ENCODE data around the gene PLXDC2.

PLXDC2 gene

GRCh38 chr10:20247891-20248708, 431.9 kb downstream of the PLXDC2 start:
- no peak for DNase-seq (ENCODE audit: insufficient read length, low spot score)
- TF ChIP-seq CTCF (IDR thresholded peaks at IDR 0.05; ENCODE audit: insufficient read depth, missing control alignments): no peak
- FAIRE-seq: no peak

- no peak for DNase-seq (ENCODE audit: insufficient read length, low spot score)
- FAIRE-seq: no peak
- TF ChIP-seq CTCF (IDR thresholded peaks at IDR 0.05; ENCODE audit: insufficient read depth, missing control alignments): no peak
Measured at GRCh38 chr10:20254078-20254477, 437.8 kb downstream of the PLXDC2 start.

- TF ChIP-seq CTCF (IDR thresholded peaks at IDR 0.05; ENCODE audit: insufficient read depth, missing control alignments): no peak
- DNase-seq (ENCODE audit: insufficient read length, low spot score) (no peak), FAIRE-seq (no peak)
Measured at GRCh38 chr10:20254497-20254896, 438.3 kb downstream of the PLXDC2 start.

GRCh38 chr10:20256969-20257368, 440.7 kb downstream of the PLXDC2 start:
- FAIRE-seq (no peak), DNase-seq (ENCODE audit: insufficient read length, low spot score) (no peak)
- TF ChIP-seq CTCF (IDR thresholded peaks at IDR 0.05; ENCODE audit: insufficient read depth, missing control alignments): no peak

- FAIRE-seq: no peak
- no peak for DNase-seq (ENCODE audit: insufficient read length, low spot score)
- TF ChIP-seq CTCF (IDR thresholded peaks at IDR 0.05; ENCODE audit: insufficient read depth, missing control alignments): no peak
Measured at GRCh38 chr10:20257422-20257821, 441.2 kb downstream of the PLXDC2 start.

- no peak for DNase-seq (ENCODE audit: insufficient read length, low spot score)
- no peak for TF ChIP-seq CTCF (IDR thresholded peaks at IDR 0.05; ENCODE audit: insufficient read depth, missing control alignments)
- no peak for FAIRE-seq
Measured at GRCh38 chr10:20265146-20265545, 448.9 kb downstream of the PLXDC2 start.

GRCh38 chr10:20267734-20268133, 451.5 kb downstream of the PLXDC2 start:
- TF ChIP-seq CTCF (IDR thresholded peaks at IDR 0.05; ENCODE audit: insufficient read depth, missing control alignments): no peak
- FAIRE-seq (no peak), DNase-seq (ENCODE audit: insufficient read length, low spot score) (no peak)

Measured in D721Med (cell line).